ENCODE data around the gene SRCIN1. TPM values are rescaled to one million over a fixed set of nuclear protein-coding genes. Genes with fewer than 3 reads are reported as not detected.

Gene SRCIN1
- polyA plus RNA-seq, 1 donor from 2014 or later = not detected

DNA sequence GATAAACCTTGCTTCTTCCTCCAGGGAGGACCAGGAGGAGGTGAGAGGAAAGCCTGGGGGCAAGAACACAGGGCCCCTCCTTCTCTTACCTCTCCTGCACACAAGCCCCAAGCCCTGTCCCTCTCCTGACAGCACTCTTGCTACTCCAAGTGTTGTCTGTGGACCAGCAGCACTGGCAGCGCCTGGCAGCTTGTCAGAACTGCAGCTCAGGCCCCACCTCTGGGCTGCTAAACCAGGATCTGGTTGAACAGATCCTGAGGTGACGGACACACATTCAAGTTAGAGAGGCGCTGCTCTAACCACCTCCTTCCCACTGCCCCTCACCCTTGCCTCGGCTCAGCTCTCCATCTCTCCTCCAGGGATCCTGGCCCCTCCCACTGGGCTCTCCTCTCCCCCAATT lies 56.5 kb downstream of the SRCIN1 start:
- Mint-ChIP-seq H3K27ac (no peak overlapping the region), H3K4me1 (no peaks in the 10 kb centered on the region), H3K9me3 (no peaks in the 10 kb centered on the region), H3K36me3 (no peaks in the 10 kb centered on the region), H3K27me3 (peaks cover 20% of the 10 kb centered on the region), H3K4me3 (no peak overlapping the region)

- H3K36me3 Mint-ChIP-seq = no peaks in the 10 kb centered on the region
- peaks cover 19% of the 10 kb centered on the region for H3K27me3 Mint-ChIP-seq
- no peaks in the 10 kb centered on the region for H3K9me3 Mint-ChIP-seq
Measured at GRCh38 chr17:38547444-38547843, 58.3 kb downstream of the SRCIN1 start.

DNA sequence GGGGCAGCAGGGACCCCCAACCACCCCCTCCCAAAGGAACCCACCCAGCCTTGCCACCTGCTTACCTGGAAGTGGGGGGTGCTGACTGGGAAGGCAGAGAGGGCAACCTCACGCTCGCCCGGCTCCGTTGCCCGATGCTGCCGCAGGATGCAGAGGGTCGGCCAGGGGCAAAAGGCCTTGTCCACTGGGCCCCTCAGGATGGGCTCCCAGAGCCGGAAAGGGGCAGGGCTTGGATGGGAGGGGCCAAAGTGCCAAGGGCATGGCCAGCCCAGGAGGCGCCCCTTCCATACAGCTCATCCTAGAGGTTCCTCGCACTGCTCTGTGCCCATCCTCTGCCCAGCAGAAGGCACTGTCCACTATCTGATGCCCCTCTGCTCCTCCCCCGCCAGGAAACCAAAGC lies 59.4 kb downstream of the SRCIN1 start:
- Mint-ChIP-seq H3K4me1 (no peaks in the 10 kb centered on the region), H3K27me3 (peaks cover 21% of the 10 kb centered on the region), H3K9me3 (no peaks in the 10 kb centered on the region), H3K4me3 (no peak overlapping the region), H3K36me3 (no peaks in the 10 kb centered on the region), H3K27ac (no peak overlapping the region)

More at GRCh38 chr17:38547444-38547843, 58.3 kb downstream of the SRCIN1 start:
- Mint-ChIP-seq H3K4me1 (no peaks in the 10 kb centered on the region), H3K4me3 (no peak overlapping the region), H3K27ac (no peak overlapping the region)

DNA sequence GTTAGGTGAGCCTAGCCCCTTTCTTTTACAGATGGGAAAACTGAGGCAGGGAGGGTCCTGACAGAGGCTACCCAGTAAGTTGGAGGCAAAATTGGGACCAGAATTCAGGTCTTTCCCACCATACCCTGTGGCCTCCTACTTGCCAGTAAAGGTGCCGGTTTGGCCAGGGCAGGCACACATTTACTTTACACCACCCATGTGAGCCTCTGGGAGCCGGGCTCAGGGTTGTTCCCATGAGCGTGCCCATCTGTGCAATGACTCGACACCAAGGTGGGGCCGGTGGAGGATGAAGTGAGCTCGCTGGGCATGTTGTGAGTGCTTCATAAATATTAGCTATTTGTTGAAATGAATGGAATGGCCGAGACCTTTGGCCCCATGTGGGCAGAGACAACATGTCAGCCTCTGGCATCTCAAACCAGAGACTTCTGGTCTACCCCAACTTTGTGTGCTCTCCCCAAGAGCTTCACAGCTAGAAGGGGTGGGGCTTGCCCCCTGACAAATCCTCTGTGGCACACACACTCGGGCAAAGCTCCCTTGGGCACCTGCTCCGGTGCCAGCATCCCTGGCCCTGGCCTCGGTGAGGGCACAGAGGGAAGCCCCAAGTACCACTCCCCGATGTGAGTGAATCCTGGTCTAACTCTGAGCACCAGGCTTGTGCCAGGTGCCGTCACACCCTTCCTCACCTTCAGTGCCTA lies 60.1 kb downstream of the SRCIN1 start:
- H3K27me3 Mint-ChIP-seq = peaks cover 23% of the 10 kb centered on the region
- H3K27ac Mint-ChIP-seq = no peak overlapping the region
- no peaks in the 10 kb centered on the region for H3K9me3 Mint-ChIP-seq
- H3K4me3 Mint-ChIP-seq = no peak overlapping the region
- no peaks in the 10 kb centered on the region for H3K36me3 Mint-ChIP-seq
- H3K4me1 Mint-ChIP-seq = no peaks in the 10 kb centered on the region

DNA sequence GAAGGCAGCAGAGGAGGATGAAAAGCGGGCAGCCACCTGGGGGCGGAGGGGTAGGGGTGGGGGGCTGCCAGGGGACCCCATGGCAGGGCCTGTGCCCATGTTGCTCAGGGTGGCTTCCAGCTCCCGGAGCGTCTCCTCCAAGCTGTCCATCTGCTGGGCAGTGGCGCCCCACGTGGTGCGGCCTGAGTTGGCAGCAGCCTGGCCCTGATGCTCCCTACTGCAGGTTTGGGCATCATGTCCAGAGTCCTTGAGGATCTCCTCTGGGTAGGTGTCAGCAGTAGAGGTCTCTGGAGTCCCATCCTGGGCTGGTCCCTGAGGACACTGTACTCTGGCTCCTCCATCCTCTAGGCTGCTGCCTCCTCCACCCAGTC lies 60.9 kb downstream of the SRCIN1 start:
- no peak overlapping the region for H3K27ac Mint-ChIP-seq
- no peaks in the 10 kb centered on the region for H3K36me3 Mint-ChIP-seq
- peaks cover 25% of the 10 kb centered on the region for H3K27me3 Mint-ChIP-seq
- H3K4me3 Mint-ChIP-seq = no peak overlapping the region
- H3K4me1 Mint-ChIP-seq = no peaks in the 10 kb centered on the region
- no peaks in the 10 kb centered on the region for H3K9me3 Mint-ChIP-seq

DNA sequence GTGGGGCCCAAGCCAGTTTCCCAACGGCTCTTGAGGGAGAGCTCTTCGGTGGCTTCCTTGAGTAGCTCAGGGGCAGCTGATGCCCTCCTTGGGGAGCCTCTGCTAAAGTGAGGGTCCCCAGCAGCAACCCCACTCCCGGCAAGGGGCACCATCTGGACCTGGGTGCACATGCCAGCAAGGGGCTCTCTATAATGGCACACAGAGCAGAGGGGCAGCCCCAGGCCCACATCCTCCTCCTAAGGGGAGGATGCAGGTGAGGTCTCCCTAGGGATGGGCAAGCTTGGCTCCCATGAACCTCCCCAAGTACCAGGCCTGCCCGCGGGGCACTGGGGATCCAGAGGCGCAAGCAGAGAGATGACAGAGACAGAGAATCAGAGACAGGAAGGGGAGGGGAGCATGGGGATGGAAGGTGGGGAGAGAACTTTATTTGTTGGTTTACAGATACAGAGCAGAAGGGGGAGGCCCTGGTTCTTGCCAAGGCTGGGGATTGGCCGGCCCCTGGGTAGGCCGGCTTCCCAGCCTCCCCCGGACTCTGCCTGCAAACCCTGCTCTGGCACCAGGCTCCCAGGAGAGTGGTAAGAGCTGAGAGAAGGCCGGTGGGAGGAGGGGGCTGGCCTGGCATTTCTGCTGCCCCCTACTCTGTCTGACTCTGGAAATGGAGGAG lies 61.4 kb downstream of the SRCIN1 start:
- no peaks in the 10 kb centered on the region for H3K4me1 Mint-ChIP-seq
- H3K36me3 Mint-ChIP-seq = no peaks in the 10 kb centered on the region
- H3K27ac Mint-ChIP-seq = no peak overlapping the region
- peaks cover 30% of the 10 kb centered on the region for H3K27me3 Mint-ChIP-seq
- H3K4me3 Mint-ChIP-seq = no peak overlapping the region
- no peaks in the 10 kb centered on the region for H3K9me3 Mint-ChIP-seq

DNA sequence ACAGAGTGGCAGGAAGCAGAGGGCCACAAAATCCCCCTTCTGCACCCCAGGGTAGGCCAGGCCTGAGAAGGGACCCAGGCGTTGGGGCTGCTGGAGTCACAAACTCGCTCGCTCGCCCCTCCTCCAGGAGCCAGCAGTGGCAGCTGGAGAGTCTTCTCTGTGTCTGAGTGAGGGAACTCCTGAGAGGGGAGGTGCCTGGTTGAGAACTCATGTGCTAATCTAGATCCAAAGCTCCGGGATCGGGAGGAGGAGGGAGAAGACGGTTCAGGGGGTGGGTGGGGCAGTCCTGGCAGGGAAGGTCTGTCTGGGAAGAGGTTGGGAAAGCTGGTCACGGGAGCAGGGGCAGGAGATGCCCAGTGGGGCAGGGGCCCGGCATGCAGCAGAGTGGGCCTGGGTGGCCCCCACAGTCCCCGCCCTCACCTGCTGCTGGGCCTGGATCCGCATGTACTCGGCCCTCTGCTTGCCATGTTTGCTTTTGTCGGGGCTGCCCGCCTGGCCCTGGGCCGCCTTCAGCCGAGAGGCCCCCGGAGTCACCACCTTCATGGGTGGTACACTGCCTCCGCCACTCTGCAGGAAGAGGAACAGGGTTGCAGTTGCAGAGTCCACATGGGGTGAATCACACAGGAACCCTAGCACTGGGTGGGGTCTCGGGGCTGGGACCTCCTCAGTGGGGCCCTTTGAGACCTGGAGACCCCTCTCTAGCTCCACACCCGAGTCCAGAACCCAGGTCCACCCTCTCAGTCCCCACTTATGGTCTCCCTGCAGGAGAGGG lies 62.2 kb downstream of the SRCIN1 start:
- Mint-ChIP-seq H3K4me3 (no peak overlapping the region), H3K9me3 (no peaks in the 10 kb centered on the region), H3K27ac (no peak overlapping the region), H3K36me3 (no peaks in the 10 kb centered on the region), H3K4me1 (no peaks in the 10 kb centered on the region), H3K27me3 (peaks cover 32% of the 10 kb centered on the region)

- Mint-ChIP-seq H3K4me1 (no peaks in the 10 kb centered on the region), H3K4me3 (no peak overlapping the region), H3K27me3 (peaks cover 30% of the 10 kb centered on the region), H3K27ac (no peak overlapping the region), H3K36me3 (no peaks in the 10 kb centered on the region), H3K9me3 (no peaks in the 10 kb centered on the region)
Measured at GRCh38 chr17:38542286-38542685, 63.5 kb downstream of the SRCIN1 start.

DNA sequence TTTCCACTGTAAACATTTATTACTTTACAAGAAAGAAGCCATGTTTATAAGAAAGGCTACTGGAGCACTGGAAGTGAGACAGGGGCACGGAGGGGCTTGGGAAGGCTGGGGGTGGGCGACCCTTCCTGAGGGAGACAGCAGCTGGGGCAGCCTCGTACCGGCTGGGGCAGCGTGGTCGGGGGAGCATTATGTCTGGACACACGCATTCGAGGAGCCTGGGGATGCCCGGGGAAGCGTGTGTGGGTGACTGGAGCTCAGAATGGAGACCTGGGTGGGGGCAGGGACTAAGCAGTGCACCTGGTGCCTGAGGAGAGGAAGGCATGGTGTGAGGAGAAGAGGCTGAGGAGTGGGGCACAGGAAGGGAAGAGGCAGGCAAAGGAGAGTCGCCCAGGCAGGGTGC lies 64.5 kb downstream of the SRCIN1 start:
- no peaks in the 10 kb centered on the region for H3K36me3 Mint-ChIP-seq
- H3K9me3 Mint-ChIP-seq = no peaks in the 10 kb centered on the region
- H3K27ac Mint-ChIP-seq = no peak overlapping the region
- H3K4me1 Mint-ChIP-seq = no peaks in the 10 kb centered on the region
- H3K27me3 Mint-ChIP-seq = peaks cover 23% of the 10 kb centered on the region
- no peak overlapping the region for H3K4me3 Mint-ChIP-seq

- Mint-ChIP-seq H3K27me3 (peaks cover 28% of the 10 kb centered on the region), H3K9me3 (no peaks in the 10 kb centered on the region), H3K4me3 (no peak overlapping the region), H3K36me3 (no peaks in the 10 kb centered on the region), H3K4me1 (no peaks in the 10 kb centered on the region), H3K27ac (no peak overlapping the region)
Measured at GRCh38 chr17:38540514-38541045, 65.2 kb downstream of the SRCIN1 start.

GRCh38 chr17:38539386-38539785 lies 66.4 kb downstream of the SRCIN1 start:
- Mint-ChIP-seq H3K27me3 (peaks cover 28% of the 10 kb centered on the region), H3K4me3 (no peak overlapping the region), H3K27ac (no peak overlapping the region), H3K36me3 (no peaks in the 10 kb centered on the region), H3K9me3 (no peaks in the 10 kb centered on the region), H3K4me1 (no peaks in the 10 kb centered on the region)

GRCh38 chr17:38538906-38539305 lies 66.8 kb downstream of the SRCIN1 start:
- no peaks in the 10 kb centered on the region for H3K9me3 Mint-ChIP-seq
- H3K27me3 Mint-ChIP-seq = peaks cover 30% of the 10 kb centered on the region
- H3K4me1 Mint-ChIP-seq = no peaks in the 10 kb centered on the region
- no peak overlapping the region for H3K27ac Mint-ChIP-seq
- H3K4me3 Mint-ChIP-seq = no peak overlapping the region
- H3K36me3 Mint-ChIP-seq = no peaks in the 10 kb centered on the region

GRCh38 chr17:38536661-38537060 lies 69.1 kb downstream of the SRCIN1 start:
- Mint-ChIP-seq H3K27ac (no peak overlapping the region), H3K36me3 (peaks cover 2% of the 10 kb centered on the region), H3K4me1 (no peaks in the 10 kb centered on the region), H3K4me3 (no peak overlapping the region), H3K9me3 (no peaks in the 10 kb centered on the region), H3K27me3 (peaks cover 29% of the 10 kb centered on the region)

DNA sequence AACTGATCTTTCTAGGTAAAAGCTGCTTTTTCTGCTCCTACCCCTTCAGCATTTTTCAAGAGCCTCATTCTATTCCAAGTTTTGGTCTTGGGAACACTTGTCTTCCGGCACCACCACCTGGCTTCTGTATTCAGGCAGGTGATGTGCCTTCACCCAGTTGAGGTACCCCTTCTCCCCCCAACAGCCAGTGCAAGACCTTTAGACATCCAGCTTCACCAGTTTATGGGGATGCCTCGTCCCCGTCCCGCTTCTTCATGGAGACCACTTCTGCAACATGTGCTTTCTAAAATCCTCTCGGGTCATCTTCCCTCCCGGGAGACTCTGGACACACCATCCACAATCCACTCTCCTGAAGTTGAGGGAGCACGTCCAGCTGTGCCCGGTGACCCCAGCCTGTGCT lies 69.9 kb downstream of the SRCIN1 start:
- Mint-ChIP-seq H3K9me3 (no peaks in the 10 kb centered on the region), H3K4me1 (no peaks in the 10 kb centered on the region), H3K27ac (no peak overlapping the region), H3K36me3 (peaks cover 2% of the 10 kb centered on the region), H3K4me3 (no peak overlapping the region), H3K27me3 (peaks cover 25% of the 10 kb centered on the region)

- Mint-ChIP-seq H3K4me3 (no peak overlapping the region), H3K9me3 (no peaks in the 10 kb centered on the region), H3K27me3 (peaks cover 20% of the 10 kb centered on the region), H3K36me3 (peaks cover 2% of the 10 kb centered on the region), H3K4me1 (no peaks in the 10 kb centered on the region), H3K27ac (no peak overlapping the region)
Measured at GRCh38 chr17:38534498-38534885, 71.3 kb downstream of the SRCIN1 start.

Measured in IgD-negative memory B cell (primary cell).